Measurements from ENCODE around the gene ADAM11.
"Not testable (repeated sequence)": the region's sequence is repeated elsewhere in the genome, so short reads cannot be mapped to it uniquely, and the experiment has no call there.

The ADAM11 gene, protein sequence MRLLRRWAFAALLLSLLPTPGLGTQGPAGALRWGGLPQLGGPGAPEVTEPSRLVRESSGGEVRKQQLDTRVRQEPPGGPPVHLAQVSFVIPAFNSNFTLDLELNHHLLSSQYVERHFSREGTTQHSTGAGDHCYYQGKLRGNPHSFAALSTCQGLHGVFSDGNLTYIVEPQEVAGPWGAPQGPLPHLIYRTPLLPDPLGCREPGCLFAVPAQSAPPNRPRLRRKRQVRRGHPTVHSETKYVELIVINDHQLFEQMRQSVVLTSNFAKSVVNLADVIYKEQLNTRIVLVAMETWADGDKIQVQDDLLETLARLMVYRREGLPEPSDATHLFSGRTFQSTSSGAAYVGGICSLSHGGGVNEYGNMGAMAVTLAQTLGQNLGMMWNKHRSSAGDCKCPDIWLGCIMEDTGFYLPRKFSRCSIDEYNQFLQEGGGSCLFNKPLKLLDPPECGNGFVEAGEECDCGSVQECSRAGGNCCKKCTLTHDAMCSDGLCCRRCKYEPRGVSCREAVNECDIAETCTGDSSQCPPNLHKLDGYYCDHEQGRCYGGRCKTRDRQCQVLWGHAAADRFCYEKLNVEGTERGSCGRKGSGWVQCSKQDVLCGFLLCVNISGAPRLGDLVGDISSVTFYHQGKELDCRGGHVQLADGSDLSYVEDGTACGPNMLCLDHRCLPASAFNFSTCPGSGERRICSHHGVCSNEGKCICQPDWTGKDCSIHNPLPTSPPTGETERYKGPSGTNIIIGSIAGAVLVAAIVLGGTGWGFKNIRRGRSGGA

DNA sequence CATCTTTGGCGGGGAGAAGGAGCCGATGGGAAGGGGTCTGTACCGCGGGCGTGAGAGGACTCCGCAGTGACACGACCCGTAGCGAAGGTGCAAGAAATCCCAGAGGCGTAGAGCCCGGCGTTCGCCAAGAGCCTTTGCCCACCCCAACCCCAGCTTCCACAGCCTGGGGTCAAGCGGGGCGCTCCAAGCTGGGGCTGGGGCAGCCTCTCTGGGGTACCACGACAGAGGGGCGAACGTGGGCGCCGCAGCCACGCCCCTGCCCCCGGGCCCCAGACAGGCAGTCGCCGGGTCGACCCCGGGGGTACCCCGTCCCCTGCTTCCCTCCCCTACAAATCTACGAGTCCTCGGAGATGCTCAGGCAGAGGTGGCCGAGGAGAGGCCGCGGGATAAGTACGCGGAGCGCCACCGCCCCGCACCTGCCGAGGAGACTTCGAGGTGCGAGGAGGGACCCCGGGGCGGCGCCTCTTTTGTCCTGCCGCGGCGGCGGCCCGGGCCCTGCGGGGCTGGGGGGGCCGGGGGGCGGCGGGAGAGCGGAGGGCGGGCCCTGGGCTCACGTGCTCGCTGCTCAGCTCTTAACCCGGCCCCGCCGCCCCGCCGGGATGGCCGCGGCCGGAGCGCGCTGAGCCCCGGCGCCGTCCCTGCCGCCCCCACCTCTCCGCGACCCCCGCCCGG is at the start of gene ADAM11:
Gene ADAM11, plus strand, starts transcription at position 575 of the 672 bp plus-strand sequence. CDS start 212 bp downstream, outside the sequence.
- no peak for DNase-seq

DNA sequence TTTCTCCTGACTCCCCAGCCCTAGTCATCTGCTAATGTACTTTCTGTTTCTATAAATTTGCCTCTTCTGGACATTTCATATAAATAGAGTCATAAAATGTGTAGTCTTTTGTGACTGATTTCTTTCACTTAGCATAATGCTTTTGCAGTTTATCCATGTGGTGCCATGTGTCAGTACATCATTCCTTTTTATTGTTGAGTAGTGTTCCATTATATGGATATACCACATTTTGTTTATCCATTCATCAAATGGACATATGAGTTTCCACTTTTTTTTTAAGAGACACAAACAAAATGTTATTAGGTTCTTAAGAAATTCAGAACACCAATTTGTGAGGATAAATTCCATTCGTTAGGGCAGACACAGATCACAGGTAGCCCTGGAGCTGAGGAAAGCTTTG is 39.3 kb upstream of the ADAM11 start:
- DNase-seq: no peak

DNA sequence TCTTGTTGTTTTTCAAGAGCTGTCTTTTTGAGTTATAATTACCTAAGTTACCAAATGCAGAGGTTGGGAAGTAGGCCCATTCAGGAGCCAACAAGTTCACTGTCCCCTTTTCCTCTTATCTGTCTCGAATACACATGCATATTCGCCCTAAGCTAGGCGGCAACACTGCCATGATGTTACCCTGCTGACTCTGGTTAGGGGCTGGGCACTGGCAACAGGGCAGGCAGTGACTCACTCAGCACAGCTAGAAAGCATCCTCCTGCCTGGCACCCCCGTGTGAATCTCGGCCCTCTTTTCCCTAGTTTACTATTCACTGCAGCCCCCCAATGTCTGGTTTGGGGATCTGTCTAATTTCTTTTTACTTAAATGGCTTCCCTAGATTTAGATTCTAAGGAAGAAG is 36.5 kb upstream of the ADAM11 start:
- no peak for DNase-seq

DNA sequence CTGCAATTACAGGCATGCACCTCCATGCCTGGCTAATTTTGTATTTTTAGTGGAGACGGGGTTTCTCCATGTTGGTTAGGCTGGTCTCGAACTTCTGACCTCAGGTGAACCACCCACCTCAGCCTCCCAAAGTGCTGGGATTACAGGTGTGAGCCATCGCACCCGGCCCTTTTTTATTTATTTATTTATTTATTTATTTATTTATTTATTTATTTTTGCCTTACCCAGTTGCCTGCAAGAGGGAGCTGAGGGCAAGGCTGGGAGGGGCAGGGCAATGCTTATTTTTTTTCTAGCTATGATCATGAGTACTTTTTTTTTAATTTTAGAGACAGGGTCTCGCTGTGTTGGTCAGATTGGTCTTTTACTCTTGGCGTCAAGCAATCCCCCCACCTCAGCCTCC is 32.7 kb upstream of the ADAM11 start:
- DNase-seq: not testable (repeated sequence)

DNA sequence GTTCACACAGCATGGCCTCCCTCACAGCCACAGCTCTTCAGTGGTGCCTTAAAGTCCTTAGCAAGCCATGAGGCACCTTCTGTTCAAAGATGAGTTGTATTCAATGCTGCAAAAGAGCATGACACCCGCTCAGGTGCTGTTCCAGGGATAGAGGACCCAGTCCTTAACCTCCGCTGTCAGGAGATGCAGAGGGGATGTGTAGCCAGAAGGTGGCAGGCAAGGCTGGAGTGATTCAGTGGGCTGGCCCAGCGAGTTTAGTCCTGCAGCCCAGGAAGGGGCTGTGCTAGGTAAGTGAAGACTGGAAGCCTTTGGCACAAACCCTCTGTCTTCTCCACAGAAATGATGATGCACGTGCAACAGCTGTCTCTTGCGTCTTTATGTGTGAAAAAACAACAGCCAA is 25.0 kb upstream of the ADAM11 start:
- DNase-seq: no peak

DNA sequence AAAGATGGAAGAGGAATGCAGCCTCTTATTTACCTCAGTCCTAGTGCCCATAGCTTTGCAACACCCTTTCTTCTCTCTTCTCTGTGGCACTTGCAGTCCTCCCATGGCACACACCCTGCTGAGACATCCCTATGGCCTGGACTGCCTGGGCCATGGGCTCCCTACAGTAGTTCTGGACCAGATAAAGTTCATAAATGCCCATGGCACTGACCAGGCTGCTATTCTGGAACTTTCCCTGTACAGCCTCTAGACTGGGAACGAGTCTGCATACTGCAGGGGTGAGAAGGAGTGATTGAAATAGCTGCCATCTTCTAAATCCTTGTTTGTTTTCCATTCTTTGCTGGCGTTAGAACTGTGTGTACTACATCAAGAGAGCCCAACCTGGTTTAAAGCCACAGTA is 24.5 kb upstream of the ADAM11 start:
- no peak for DNase-seq

DNA sequence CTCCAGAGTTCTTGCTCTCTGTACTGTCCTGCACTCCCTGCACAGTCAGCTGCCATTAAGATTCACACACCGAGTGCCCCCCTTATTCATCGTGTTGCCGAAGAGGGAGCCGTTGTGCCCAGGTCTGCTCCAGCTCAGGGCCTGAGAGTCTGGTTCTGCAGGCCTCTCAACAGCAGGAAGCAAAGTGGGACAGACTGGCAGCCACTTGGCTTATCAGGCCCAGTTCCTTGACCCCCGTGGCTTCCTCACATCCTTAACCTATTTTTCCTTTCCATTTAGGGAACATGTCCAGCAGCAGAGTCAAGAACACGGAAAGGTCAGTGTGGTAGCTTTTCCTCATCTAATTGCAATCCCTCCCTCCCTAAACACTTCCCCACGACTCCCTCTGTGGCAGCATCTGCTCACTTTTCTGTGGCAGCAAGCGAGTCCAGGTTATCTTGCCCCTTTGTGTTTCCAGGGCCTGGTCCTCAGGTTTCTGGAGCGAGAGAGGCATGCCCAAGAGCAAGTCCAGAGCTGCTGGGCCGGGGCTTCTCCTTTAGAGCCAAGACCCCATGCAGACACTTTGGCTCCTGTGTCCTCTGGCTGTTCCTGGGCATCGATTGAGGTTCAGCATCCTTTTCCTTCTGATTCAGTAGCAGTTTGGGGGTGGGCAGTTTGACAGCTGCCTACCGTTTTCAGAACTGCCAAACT is 22.1 kb upstream of the ADAM11 start:
- DNase-seq: no peak

DNA sequence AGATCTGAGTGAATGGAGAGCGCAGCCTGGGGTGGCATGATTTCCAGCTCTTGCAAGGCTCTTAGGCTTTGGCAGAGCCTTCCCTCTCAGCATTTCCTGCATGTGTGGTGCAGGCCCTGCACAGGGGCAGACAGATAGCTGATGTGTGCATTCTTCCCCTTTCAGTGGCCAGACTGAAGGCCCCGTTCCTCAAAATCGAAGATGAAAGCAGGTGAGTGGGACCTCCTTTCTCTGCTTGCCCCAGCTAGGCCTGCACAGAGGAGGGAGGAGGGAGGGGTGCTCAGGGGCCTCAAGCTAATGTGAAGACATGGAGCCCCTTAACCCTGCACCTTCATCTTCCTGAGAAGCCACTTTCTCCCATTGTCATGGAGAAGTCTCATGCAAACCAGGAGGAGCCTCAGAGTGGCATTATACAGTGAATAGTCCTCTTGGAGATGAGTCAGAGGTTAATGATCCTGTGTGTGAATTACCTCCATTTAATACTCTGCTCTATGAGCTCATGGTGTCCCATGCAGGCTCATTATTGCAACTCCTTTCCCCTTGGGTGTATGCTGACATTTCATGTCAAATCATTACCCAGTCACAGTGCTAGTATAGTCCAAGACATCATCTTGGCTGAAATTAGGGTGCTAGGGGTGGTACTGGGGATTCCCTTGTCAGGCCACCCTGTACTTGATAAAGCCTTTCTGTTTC is 20.4 kb upstream of the ADAM11 start:
- no peak for DNase-seq

DNA sequence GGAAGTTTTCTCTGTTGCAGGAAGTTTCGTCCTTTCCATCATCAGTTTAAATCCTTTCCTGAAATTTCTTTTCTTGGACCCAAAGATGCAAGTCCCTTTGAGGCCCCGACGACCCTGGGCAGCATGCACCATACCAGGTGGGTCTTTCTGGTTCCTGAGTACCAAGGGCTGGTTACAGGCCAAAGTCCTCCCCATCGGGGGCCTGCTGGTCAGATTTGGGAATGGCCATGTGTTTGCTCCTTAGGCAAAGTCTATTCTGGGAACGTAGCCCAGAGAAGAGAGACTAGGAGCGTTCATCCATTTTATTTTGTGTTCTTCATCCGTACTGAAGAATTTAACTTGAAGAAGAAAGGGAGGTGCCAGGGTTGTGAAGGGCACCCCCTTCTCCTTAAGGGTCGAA is 17.5 kb upstream of the ADAM11 start:
- no peak for DNase-seq

DNA sequence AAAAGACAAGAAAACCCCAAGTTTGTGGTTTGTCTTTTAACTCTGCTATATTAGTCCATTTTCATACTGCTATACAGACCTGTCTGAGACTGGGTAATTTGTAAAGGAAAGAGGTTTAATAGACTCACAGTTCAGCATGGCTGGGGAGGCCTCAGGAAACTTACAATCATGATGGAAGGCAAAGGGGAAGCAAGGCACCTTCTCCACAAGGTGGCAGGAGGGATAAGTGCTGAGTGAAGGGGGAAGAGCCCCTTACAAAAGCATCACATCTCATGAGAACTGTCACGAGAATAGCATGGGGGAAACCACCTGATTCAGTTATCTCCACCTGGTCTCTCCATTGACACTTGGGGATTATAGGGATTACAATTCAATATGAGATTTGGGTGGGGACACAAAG is 13.5 kb upstream of the ADAM11 start:
- DNase-seq: no peak

DNA sequence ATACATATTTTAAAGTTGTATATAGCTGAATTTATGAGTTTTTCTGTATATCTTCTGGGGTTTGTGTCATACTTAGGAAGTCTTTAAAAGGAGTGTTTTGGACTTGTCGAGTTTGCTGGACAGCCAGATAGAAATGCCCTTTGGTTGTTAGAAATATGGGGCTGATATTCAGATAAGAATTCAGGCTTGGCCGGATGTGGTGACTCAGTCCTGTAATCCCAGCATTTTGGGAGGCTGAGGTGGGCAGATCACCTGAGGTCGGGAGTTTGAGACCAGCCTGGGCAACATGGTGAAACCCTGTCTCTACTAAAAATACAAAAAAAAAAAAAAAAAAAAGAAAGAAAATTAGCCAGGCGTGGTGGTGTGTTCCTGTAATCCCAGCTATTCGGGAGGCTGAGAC is 13.1 kb upstream of the ADAM11 start:
- not testable (repeated sequence) for DNase-seq

DNA sequence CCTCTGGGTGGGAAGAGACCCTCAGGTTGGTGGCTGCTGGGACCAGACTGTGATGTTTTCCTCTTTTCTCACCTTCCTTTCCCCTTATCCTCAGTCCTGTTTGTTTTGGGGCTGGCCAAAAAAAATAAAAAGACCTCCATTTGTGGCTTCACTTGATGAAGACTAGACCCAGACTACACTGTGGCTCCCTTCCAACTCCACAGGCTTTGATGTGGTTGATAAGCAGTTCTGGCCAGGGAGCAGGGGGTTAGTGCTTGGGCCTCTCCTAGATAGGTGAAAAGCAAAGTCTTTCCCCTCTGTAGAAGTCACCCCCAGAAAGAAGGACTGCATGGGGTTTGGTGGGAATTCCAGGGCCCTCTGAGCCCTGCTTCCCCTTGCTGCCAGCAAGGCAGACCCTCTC is 11.2 kb upstream of the ADAM11 start:
- no peak for DNase-seq

DNA sequence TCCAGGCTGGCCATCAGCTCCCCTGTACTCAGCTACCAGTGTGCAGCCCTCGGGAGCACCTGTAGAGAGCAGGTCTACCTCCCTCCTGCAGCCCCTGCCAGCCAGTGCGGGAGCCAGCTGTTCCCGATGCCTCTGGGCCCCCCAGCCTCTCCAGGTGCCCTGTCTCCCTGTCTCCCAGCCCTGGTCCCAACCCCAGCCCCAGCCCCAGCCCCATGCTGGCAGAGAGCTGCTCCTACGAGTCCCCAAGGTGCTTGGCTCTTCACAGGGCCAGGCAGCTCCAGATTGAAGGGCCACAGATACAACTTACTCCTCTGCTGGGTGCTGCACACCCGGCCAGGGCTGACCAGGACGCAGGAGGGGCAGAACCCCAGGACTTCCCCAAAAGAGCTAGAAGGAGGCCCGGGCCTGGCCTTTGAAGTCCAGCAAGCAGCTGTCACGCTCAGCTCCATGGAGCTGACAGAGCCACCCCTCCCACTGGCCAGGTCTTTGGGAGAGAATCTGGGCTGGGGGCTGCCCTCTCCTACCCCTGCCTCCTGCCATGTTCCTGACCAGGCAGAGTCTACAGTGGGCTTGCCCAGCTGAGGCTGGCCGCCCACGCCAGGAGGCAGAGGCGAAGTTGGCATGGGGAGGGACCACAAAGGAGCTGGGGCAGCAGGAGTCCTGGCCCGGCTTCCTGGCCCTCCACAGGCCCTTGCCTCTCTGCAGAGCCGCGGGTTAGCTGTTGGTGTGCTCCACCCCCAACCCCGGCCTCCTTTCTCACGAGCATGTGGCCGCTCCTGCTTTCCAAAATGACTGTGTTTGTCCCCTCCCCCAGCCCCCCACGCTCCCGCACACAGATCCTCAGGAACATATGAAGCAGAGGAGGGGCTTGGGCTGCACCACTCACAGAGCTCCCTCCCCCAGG is 9.5 kb upstream of the ADAM11 start:
- DNase-seq: no peak

DNA sequence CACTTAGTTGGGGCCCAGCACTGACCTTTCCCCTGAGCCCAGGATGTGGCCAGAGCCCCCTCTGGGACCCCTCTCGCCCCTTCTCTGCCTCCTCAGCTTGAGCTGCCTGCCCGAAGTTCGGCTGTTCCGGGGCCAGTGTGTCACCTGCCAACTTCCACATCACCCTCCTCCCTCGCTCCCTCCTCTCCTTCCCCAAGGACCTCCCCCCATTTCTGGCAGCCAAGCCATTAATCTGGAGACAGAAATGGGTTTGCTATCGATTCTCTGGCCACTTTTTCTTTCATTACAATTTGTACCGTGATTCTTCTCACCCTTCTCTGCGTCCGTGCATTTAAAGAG is 8.8 kb upstream of the ADAM11 start:
- no peak for DNase-seq

DNA sequence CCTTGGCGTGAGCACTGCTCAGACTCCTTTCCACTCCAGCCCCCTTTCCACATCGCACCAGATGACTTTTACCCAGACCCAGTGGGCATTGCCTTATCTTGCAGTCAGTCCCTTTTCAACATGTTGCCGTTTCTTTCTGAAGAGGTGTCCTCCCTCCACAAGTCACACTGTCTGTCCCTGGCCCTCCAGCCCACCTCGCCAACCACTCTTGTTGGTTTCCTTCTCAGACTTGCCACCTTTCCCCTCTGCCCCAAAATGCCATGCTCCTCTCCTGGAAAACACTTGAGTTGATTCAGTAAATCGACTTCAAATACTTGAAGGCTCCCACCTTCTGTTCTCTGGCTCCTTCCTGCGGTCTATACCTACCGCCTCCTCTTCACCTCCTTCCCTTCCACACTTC is 7.5 kb upstream of the ADAM11 start:
- DNase-seq: no peak

DNA sequence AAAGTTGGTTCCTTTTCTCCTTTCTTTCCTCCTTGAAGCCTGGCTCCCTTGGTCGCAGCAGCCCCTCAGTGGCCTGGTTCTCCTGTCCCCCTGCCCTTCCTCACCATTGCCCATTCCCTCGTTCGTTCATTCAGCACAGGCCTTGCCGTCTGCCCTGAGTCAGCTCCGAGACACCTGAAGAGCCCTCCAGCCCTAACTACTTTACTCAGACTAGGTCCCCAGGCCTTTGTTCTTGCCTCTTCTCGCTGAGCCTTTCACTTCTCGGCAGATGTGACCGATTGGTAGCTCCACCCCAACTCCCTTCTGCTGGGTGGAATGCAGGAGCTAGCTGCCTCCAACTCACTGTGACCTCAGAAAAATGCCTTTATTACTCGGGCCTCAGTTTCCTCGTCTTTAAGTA is 7.0 kb upstream of the ADAM11 start:
- DNase-seq: no peak

DNA sequence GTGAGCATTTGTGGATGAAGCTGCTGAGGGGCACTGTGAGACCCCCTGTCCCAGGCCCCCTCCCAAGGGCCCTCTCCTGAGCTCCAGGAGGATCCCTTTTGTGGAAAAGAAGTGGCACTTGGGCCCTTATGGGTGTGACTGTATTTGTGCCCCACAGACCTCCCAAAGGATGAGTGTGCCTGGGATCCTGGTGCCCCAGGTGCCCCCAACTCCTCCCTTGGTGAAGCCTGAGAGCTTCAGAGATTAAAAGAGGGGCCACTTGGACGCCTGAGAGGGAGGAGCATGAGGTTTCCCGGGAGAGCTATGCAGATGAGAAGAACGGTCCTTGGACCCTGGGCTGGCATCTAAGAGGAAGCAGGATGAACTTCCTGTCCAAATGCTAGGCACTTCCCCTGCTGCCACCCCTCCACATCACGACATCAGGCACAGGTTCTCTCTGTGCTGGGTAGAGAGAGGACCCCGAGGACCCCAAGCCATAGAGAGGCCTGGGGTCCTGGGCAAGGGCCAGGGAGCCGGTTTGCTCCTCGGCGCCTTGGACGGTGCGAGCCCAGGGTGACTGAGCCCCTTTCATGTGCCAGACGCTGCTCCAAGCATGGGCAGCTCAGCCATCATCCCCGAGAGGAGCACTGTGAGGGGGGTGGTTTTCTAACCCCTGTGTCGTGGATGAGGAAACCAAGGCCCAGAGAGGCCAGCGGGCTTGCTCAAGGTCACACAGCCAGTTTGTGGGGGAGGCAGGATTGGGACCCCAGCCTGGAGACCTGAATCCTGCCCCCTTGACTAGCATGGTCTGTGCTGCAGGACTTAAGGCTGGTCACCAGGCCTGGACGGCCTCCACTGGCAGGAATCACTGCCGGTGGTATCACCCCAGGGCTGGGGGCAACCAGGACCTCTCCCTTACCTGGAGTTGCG is 5.6 kb upstream of the ADAM11 start:
- DNase-seq: no peak

DNA sequence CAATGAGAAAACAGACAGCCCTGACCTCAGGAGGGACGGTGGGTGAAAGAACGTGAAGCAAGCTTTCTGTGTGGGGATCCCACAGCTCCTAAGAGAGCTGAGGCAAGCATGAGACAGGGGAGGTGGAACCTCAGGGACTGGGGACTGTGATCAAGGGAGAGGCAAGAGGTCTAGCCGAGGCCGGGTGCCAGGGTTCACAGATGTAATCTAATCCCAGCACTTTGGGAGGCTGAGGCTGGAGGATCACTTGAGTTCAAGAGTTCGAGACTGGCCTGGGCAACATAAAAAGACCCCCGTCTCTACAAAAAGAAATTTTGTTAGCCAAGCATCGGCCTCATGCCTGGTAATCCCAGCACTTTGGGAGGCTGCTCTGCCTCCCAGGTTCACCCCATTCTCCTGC is 4.5 kb upstream of the ADAM11 start:
- no peak for DNase-seq

DNA sequence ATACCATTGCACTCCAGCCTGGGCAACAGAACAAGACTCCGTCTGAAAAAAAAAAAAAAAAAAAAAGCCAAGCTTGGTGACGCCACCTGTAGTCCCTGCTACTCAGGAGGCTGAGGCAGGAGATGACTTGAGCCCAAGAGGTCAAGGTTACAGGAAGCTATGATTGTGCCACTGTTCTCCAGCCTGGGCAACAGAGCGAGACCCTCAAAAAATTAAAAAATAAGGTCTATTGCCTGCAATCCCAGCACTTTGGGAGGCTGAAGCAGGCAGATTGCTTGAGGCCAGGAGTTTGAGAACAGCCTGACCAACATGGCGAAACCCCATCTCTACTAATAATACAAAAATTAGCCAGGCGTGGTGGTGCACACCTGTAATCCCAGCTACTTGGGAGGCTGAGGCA is 3.6 kb upstream of the ADAM11 start:
- DNase-seq: not testable (repeated sequence)

All from activated effector memory CD4-positive, alpha-beta T cell treated with Interleukin-2 at 50 U/mL for 16 hours (primary cell).